Endodermal cell (in vitro differentiated cells): ENCODE results near the gene SEMA3A. TPM values are rescaled to one million over a fixed set of nuclear protein-coding genes. Genes with fewer than 3 reads are reported as not detected.

Experiments
- DNase-seq: peaks from one replicate; pipeline ENCODE4 v3.0.0-alpha.2; 2017
- H3K27ac ChIP-seq: 2 replicates; pipeline ENCODE4 v1.5.1; 2013; ENCODE audit warnings: mild to moderate bottlenecking, low read depth, low read length, moderate library complexity
- H3K27me3 ChIP-seq: 2 replicates; pipeline ENCODE4 v1.6.1; 2013; ENCODE audit warnings: mild to moderate bottlenecking, low read length, moderate library complexity; ENCODE audit not compliant: insufficient read depth, control insufficient read depth, poor library complexity, severe bottlenecking
- H3K36me3 ChIP-seq: 2 replicates; pipeline ENCODE4 v1.7.0; 2013; ENCODE audit warnings: mild to moderate bottlenecking, low read length, moderate library complexity; ENCODE audit not compliant: control insufficient read depth, insufficient read depth
- H3K4me1 ChIP-seq: one replicate; pipeline ENCODE4 v1.7.0; 2013; ENCODE audit warnings: low read length; ENCODE audit not compliant: control insufficient read depth, insufficient read depth
- H3K4me3 ChIP-seq: 2 replicates; pipeline ENCODE4 v1.5.1; 2013; ENCODE audit warnings: mild to moderate bottlenecking, low read length, moderate library complexity
- H3K9ac ChIP-seq: 2 replicates; pipeline ENCODE4 v1.6.1; 2013; ENCODE audit warnings: mild to moderate bottlenecking, low read length, moderate library complexity; ENCODE audit not compliant: poor library complexity, severe bottlenecking; ENCODE audit errors: extremely low read depth
- H3K9me3 ChIP-seq: 2 replicates; pipeline ENCODE4 v1.6.1; 2013; ENCODE audit warnings: mild to moderate bottlenecking, low read length, moderate library complexity; ENCODE audit not compliant: control insufficient read depth
- H3K27ac Mint-ChIP-seq: 2 replicates; pipeline ENCODE4 v1.8.0; 2020; ENCODE audit warnings: mixed read lengths
- H3K27me3 Mint-ChIP-seq: 2 replicates; pipeline ENCODE4 v1.8.0; 2021; ENCODE audit warnings: mild to moderate bottlenecking, mixed read lengths; ENCODE audit not compliant: insufficient read depth
- H3K36me3 Mint-ChIP-seq: 2 replicates; pipeline ENCODE4 v1.8.0; 2020; ENCODE audit warnings: low read depth, mixed read lengths
- H3K4me1 Mint-ChIP-seq: 2 replicates; pipeline ENCODE4 v1.8.0; 2020; ENCODE audit warnings: mixed read lengths
- H3K4me3 Mint-ChIP-seq: 2 replicates; pipeline ENCODE4 v1.8.0; 2020; ENCODE audit warnings: mild to moderate bottlenecking, moderate library complexity, mixed read lengths
- H3K9me3 Mint-ChIP-seq: 2 replicates; pipeline ENCODE4 v1.8.0; 2020; ENCODE audit warnings: mild to moderate bottlenecking, mixed read lengths
- WGBS, 2 experiments: methylation state at CpG; one replicate each; pipeline versions ENCODE4 v1.1.5 to v1.1.7; 2013; ENCODE audit warnings: missing lambda C conversion rate in 2 of 2, mixed read lengths in 1 of 2; ENCODE audit not compliant: insufficient coverage in 1 of 2, insufficient read length in 1 of 2; 5-methylcytosine and 5-hydroxymethylcytosine counted together
- total RNA-seq, 2 donors: library from RNA; stranded (reverse); fragmentation: NEBNext Ultra II Directional in 1 of 2; extraction: Animal tissue kit (Norgen Biotek cat#: 25700) in 1 of 2; gene quantifications; 2 replicates in 1 of 2; 3 replicates in 1 of 2; pipeline ENCODE4 v1.2.1, GENCODE V29; 2021
- TF ChIP-seq, protein P1 (sequence below): fragments of 200-600 bp; sonication (generic); conservative IDR thresholded peaks from 2 replicates; pipeline ENCODE4 v1.5.0; 2021; ENCODE audit warnings: antibody characterized with exemption, mild to moderate bottlenecking

The SEMA3A gene
- total RNA-seq, 2 donors from 2014 or later = 43.5 to 72.8 TPM

DNA sequence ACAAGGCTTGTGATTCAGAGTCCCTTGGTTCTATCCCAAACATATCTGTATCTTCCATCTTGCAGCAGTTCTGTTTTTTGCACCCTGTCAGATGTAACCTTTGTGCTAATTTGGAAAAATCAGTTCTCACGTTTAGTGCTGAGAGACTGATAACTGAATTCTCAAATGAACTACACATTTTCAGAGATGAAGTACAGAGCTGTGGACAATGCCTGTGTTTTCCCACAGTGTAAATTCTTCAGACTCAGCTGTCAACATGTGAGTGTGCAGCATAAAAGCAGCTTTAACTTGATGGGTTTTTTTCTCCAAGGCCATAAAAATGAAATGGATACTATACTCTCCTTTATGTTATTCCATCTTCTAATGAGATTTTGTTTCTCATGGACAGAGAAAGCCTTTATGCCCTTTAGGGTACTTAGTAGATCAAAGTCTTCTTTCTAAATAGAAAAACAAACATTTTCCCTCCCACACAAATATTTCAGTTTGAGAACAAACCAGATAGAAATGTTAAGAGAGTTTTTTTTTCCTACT lies 150.9 kb downstream of the SEMA3A start:
- no peaks in the 10 kb centered on the region for H3K27me3 ChIP-seq
- peaks cover 18% of the 10 kb centered on the region for H3K36me3 ChIP-seq
- no peak overlapping the region for H3K27ac Mint-ChIP-seq
- no peaks in the 10 kb centered on the region for H3K9me3 ChIP-seq
- peaks cover 20% of the 10 kb centered on the region for H3K4me1 Mint-ChIP-seq
- no peaks in the 10 kb centered on the region for H3K9me3 Mint-ChIP-seq
- no peak overlapping the region for H3K4me3 ChIP-seq
- 82 to 83% methylated on average over 1 of the region's 1 CpG for WGBS, 2 experiments
- no peaks in the 10 kb centered on the region for H3K27me3 Mint-ChIP-seq
- no peak for DNase-seq
- H3K27ac ChIP-seq = no peak overlapping the region
- H3K9ac ChIP-seq = no peak overlapping the region
- H3K4me3 Mint-ChIP-seq = no peak overlapping the region
- TF ChIP-seq, protein P1, sequence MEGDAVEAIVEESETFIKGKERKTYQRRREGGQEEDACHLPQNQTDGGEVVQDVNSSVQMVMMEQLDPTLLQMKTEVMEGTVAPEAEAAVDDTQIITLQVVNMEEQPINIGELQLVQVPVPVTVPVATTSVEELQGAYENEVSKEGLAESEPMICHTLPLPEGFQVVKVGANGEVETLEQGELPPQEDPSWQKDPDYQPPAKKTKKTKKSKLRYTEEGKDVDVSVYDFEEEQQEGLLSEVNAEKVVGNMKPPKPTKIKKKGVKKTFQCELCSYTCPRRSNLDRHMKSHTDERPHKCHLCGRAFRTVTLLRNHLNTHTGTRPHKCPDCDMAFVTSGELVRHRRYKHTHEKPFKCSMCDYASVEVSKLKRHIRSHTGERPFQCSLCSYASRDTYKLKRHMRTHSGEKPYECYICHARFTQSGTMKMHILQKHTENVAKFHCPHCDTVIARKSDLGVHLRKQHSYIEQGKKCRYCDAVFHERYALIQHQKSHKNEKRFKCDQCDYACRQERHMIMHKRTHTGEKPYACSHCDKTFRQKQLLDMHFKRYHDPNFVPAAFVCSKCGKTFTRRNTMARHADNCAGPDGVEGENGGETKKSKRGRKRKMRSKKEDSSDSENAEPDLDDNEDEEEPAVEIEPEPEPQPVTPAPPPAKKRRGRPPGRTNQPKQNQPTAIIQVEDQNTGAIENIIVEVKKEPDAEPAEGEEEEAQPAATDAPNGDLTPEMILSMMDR = no peak
- peaks cover 25% of the 10 kb centered on the region for H3K36me3 Mint-ChIP-seq
- peaks cover 9% of the 10 kb centered on the region for H3K4me1 ChIP-seq

DNA sequence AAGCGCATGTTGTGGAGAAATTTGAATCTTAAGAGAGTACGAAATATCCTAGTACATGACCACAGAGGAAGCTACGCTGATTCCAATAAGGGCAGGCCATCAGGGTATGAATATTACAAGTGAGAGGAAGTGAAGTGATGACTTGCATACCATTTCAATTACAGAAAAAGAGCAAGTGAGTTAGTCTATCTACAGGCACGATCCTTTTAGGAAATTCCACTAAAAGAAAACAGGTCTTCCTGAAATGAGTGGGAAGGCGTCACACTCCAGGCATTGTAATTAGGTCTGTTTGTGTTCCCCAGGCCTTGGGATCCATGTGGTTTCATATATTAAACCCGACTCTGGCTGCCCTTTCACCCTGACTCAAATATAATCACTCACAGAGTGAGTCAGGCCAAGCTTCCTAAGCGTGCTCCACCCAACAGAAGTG lies 152.5 kb downstream of the SEMA3A start:
- H3K4me3 Mint-ChIP-seq = no peak overlapping the region
- Histone ChIP-seq H3K9me3 (no peaks in the 10 kb centered on the region), H3K4me3 (no peak overlapping the region), H3K27ac (no peak overlapping the region), H3K4me1 (peaks cover 3% of the 10 kb centered on the region), H3K9ac (no peak overlapping the region), H3K27me3 (no peaks in the 10 kb centered on the region), H3K36me3 (peaks cover 18% of the 10 kb centered on the region)
- peak overlapping the region; percentile 18 for H3K27ac Mint-ChIP-seq
- DNase-seq = no peak
- TF ChIP-seq, protein P1 = no peak
- WGBS, 2 experiments = 91% methylated on average over 5 to 7 of the region's 7 CpGs
- peaks cover 17% of the 10 kb centered on the region for H3K4me1 Mint-ChIP-seq
- peaks cover 25% of the 10 kb centered on the region for H3K36me3 Mint-ChIP-seq
- H3K27me3 Mint-ChIP-seq = no peaks in the 10 kb centered on the region
- H3K9me3 Mint-ChIP-seq = no peaks in the 10 kb centered on the region

DNA sequence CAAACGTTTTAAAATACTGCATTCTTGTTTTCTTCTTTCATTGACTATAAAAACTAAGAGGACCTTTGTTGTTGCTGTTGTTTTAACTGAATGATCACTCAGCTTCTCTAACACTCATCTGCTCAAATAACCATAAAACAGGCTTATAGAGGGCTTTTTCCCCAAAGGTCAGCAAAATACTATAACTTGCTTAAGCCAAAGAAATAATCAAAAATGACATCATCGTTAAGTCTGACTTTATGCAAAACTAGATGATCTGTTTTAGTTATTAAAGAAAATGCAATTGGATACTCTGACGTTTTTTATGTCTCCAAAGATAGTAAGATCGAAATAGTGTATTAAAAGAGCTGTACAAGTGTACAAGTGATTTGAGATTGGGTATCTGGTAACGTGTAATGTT lies 152.9 kb downstream of the SEMA3A start:
- Mint-ChIP-seq H3K36me3 (peaks cover 25% of the 10 kb centered on the region), H3K4me1 (peaks cover 17% of the 10 kb centered on the region), H3K27me3 (no peaks in the 10 kb centered on the region), H3K9me3 (no peaks in the 10 kb centered on the region), H3K4me3 (no peak overlapping the region), H3K27ac (no peak overlapping the region)
- DNase-seq = no peak
- Histone ChIP-seq H3K36me3 (peaks cover 14% of the 10 kb centered on the region), H3K9ac (no peak overlapping the region), H3K4me3 (no peak overlapping the region), H3K9me3 (no peaks in the 10 kb centered on the region), H3K27ac (no peak overlapping the region), H3K4me1 (peaks cover 3% of the 10 kb centered on the region), H3K27me3 (no peaks in the 10 kb centered on the region)
- TF ChIP-seq, protein P1 = no peak
- WGBS, 2 experiments = 91 to 98% methylated on average over 3 to 5 of the region's 5 CpGs
